GM23338 (cell line): Measurements from ENCODE around the gene FAP.

Source experiments
- CREB1 ChIP-seq: fragments of 250-450 bp; sonication (Bioruptor Pico); IDR thresholded peaks from 2 replicates; pipeline ENCODE4 v1.5.0; 2020; ENCODE audit warnings: low read depth, mild to moderate bottlenecking, moderate library complexity
- CTCF ChIP-seq, 2 experiments: fragments of 200-600 bp in 1 of 2; sonication (generic) in 1 of 2; conservative IDR thresholded peaks; 2 replicates each; pipeline versions ENCODE4 v1.5.1 to v1.6.1; 2016 to 2017; ENCODE audit warnings: antibody characterized with exemption in 2 of 2, low read depth in 2 of 2, mild to moderate bottlenecking in 2 of 2, moderate library complexity in 1 of 2
- ETS1 ChIP-seq: IDR thresholded peaks from 2 replicates; pipeline ENCODE4 v1.6.1; 2016; ENCODE audit warnings: antibody characterized with exemption
- EZH2 ChIP-seq: fragments of 200-600 bp; sonication (generic); IDR thresholded peaks from one replicate; pipeline ENCODE4 v1.8.0; 2017; ENCODE audit warnings: antibody characterized with exemption, mild to moderate bottlenecking, low read depth; ENCODE audit not compliant: unreplicated experiment
- EZH2phosphoT487 ChIP-seq: fragments of 200-600 bp; sonication (generic); IDR thresholded peaks from one replicate; pipeline ENCODE4 v1.8.1; 2018; ENCODE audit warnings: antibody characterized with exemption; ENCODE audit not compliant: unreplicated experiment
- JUNB ChIP-seq: IDR thresholded peaks from one replicate; pipeline ENCODE4 v1.6.1; 2016; ENCODE audit warnings: antibody characterized with exemption; ENCODE audit not compliant: unreplicated experiment
- NANOG ChIP-seq: IDR thresholded peaks from 2 replicates; pipeline ENCODE4 v1.6.1; 2016; ENCODE audit warnings: antibody characterized with exemption, borderline replicate concordance
- POLR2AphosphoS5 ChIP-seq: IDR thresholded peaks from 2 replicates; pipeline ENCODE4 v1.6.1; 2016; ENCODE audit warnings: antibody characterized with exemption, low read depth
- REST ChIP-seq: IDR thresholded peaks from one replicate; pipeline ENCODE4 v1.6.1; 2018; ENCODE audit warnings: antibody characterized with exemption; ENCODE audit not compliant: unreplicated experiment
- STAT1 ChIP-seq: IDR thresholded peaks from one replicate; pipeline ENCODE4 v1.6.1; 2016; ENCODE audit warnings: antibody characterized with exemption; ENCODE audit not compliant: unreplicated experiment
- ZNF114 ChIP-seq: fragments of 250-450 bp; sonication (Bioruptor Pico); IDR thresholded peaks from 2 replicates; pipeline ENCODE4 v1.5.0; 2020; ENCODE audit warnings: mild to moderate bottlenecking, moderate library complexity
- ZNF331 ChIP-seq: fragments of 250-450 bp; sonication (Bioruptor Pico); IDR thresholded peaks from 2 replicates; pipeline ENCODE4 v1.5.0; 2020; ENCODE audit warnings: low read depth, mild to moderate bottlenecking, moderate library complexity
- ZNF462 ChIP-seq: fragments of 250-450 bp; sonication (Bioruptor Pico); IDR thresholded peaks from 2 replicates; pipeline ENCODE4 v1.5.0; 2020; ENCODE audit warnings: mild to moderate bottlenecking, moderate library complexity

- no peak for TF ChIP-seq CTCF (conservative IDR thresholded peaks at IDR 0.05; ENCODE audit: low read depth in 2 of 2)
- no peak for TF ChIP-seq EZH2phosphoT487
- TF ChIP-seq EZH2: no peak
- TF ChIP-seq ETS1: no peak
- TF ChIP-seq STAT1: no peak
- no peak for TF ChIP-seq POLR2AphosphoS5
- TF ChIP-seq REST: no peak
- TF ChIP-seq CREB1 (CRISPR knock-in tag): no peak
- no peak for TF ChIP-seq ZNF114 (CRISPR knock-in tag)
- no peak for TF ChIP-seq JUNB
- TF ChIP-seq NANOG: no peak
- TF ChIP-seq ZNF331 (CRISPR knock-in tag): no peak
- TF ChIP-seq ZNF462 (CRISPR knock-in tag): no peak
These were observed 14.2 kb upstream of the FAP start for GRCh38 chr2:162257425-162257824.
